ENCODE data around the gene SDF4.

The SDF4 gene

DNA sequence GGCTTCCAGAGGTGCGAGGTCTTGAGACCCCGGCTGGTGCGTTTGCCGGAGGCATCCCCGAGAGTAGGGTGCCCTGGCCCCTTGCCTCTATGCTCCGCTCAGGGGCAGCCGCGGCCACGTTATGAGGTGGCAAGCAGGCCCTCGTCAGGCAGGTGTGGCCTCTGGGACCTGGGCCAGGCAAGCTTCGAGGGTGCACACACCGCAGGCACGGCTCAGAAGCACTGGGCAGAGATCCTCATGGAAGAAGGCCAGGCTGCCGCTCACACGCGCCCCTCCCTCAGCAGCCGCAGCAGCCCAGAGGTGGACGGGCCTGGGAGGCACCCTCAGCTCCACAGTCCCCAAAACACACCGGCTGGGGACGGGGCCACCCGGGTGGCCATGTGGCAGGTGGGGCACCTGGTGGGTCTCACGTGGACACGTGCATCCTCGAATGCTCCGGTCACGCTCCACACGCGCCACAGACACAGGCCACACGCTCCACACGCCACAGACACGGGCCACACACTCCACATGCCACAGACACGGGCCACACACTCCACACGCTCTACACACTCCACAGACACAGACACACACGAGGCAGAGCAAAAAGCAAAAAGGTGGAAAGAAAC is 6.5 kb downstream of the SDF4 start:
- TF ChIP-seq OSR2 (tag by site-specific recombination; IDR thresholded peaks at IDR 0.05) (no peak), KLF7 (tag by site-specific recombination; IDR thresholded peaks at IDR 0.05; ENCODE audit: borderline replicate concordance) (no peak), ZNF114 (tag by site-specific recombination; IDR thresholded peaks at IDR 0.05) (no peak), ZBTB48 (tag by site-specific recombination; IDR thresholded peaks at IDR 0.05) (no peak), ZNF626 (tag by site-specific recombination; IDR thresholded peaks at IDR 0.05) (no peak), ZFHX2 (tag by site-specific recombination; conservative IDR thresholded peaks at IDR 0.05) (no peak), ZNF19 (tag by site-specific recombination; IDR thresholded peaks at IDR 0.05; ENCODE audit: low read depth) (no peak), ZNF302 (tag by site-specific recombination; IDR thresholded peaks at IDR 0.05; ENCODE audit: low read depth) (no peak), ZNF10 (tag by site-specific recombination; IDR thresholded peaks at IDR 0.05) (no peak), YY2 (tag by site-specific recombination; IDR thresholded peaks at IDR 0.05) (no peak), ZNF510 (tag by site-specific recombination; IDR thresholded peaks at IDR 0.05; ENCODE audit: insufficient replicate concordance) (no peak), ZNF394 (tag by site-specific recombination; IDR thresholded peaks at IDR 0.05; ENCODE audit: borderline replicate concordance) (no peak), ZBTB17 (tag by site-specific recombination; IDR thresholded peaks at IDR 0.05) (no peak), ZFP41 (tag by site-specific recombination; IDR thresholded peaks at IDR 0.05; ENCODE audit: borderline replicate concordance) (no peak), SALL2 (tag by site-specific recombination; IDR thresholded peaks at IDR 0.05; ENCODE audit: borderline replicate concordance) (no peak)
- TF ChIP-seq, protein P1, sequence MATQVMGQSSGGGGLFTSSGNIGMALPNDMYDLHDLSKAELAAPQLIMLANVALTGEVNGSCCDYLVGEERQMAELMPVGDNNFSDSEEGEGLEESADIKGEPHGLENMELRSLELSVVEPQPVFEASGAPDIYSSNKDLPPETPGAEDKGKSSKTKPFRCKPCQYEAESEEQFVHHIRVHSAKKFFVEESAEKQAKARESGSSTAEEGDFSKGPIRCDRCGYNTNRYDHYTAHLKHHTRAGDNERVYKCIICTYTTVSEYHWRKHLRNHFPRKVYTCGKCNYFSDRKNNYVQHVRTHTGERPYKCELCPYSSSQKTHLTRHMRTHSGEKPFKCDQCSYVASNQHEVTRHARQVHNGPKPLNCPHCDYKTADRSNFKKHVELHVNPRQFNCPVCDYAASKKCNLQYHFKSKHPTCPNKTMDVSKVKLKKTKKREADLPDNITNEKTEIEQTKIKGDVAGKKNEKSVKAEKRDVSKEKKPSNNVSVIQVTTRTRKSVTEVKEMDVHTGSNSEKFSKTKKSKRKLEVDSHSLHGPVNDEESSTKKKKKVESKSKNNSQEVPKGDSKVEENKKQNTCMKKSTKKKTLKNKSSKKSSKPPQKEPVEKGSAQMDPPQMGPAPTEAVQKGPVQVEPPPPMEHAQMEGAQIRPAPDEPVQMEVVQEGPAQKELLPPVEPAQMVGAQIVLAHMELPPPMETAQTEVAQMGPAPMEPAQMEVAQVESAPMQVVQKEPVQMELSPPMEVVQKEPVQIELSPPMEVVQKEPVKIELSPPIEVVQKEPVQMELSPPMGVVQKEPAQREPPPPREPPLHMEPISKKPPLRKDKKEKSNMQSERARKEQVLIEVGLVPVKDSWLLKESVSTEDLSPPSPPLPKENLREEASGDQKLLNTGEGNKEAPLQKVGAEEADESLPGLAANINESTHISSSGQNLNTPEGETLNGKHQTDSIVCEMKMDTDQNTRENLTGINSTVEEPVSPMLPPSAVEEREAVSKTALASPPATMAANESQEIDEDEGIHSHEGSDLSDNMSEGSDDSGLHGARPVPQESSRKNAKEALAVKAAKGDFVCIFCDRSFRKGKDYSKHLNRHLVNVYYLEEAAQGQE (tag by site-specific recombination; IDR thresholded peaks at IDR 0.05), result no peak
- Histone ChIP-seq H3K9me3 (ENCODE audit: control insufficient read depth, insufficient read depth, low read depth, low read length) (no peaks in the 10 kb centered on the region), H3K27ac (ENCODE audit: extremely low read depth, low read depth, low read length) (no peak overlapping the region), H3K36me3 (ENCODE audit: control insufficient read depth in 2 of 2, insufficient read depth in 1 of 2, low read length in 2 of 2) (peaks cover 4 to 96% of the 10 kb centered on the region in 2 experiments; a peak in 2 of 3 replicates), H3K4me3 (ENCODE audit: low read depth, low read length) (no peak overlapping the region), H3K4me1 (ENCODE audit: control insufficient read depth, insufficient read depth, low read length) (no peaks in the 10 kb centered on the region)
- ChIA-PET POLR2A (no interaction called here), CTCF (interaction anchor here (1.8 kb wide), 1 partner anchor 103 kb away, joined by 5 read pairs; no protein-coding TSS in a partner anchor)

- CTCF ChIA-PET, result interaction anchor here (0.7 kb wide), 1 partner anchor 11 kb away, joined by 3 read pairs; no protein-coding TSS in a partner anchor
- TF ChIP-seq ZNF707 (tag by site-specific recombination; IDR thresholded peaks at IDR 0.05), result no peak
- TF ChIP-seq ZNF549 (tag by site-specific recombination; IDR thresholded peaks at IDR 0.05), result no peak
- Histone ChIP-seq H3K27ac (ENCODE audit: extremely low read depth, low read depth, low read length) (no peak overlapping the region), H3K4me3 (ENCODE audit: low read depth, low read length) (no peak overlapping the region), H3K36me3 (ENCODE audit: control insufficient read depth in 2 of 2, insufficient read depth in 1 of 2, low read length in 2 of 2) (peaks cover 4 to 98% of the 10 kb centered on the region in 2 experiments; a peak in 2 of 3 replicates), H3K9me3 (ENCODE audit: control insufficient read depth, insufficient read depth, low read depth, low read length) (no peaks in the 10 kb centered on the region), H3K4me1 (ENCODE audit: control insufficient read depth, insufficient read depth, low read length) (no peaks in the 10 kb centered on the region)
- POLR2A ChIA-PET, result no interaction called here
Measured at GRCh38 chr1:1223891-1224290, 7.9 kb downstream of the SDF4 start.

DNA sequence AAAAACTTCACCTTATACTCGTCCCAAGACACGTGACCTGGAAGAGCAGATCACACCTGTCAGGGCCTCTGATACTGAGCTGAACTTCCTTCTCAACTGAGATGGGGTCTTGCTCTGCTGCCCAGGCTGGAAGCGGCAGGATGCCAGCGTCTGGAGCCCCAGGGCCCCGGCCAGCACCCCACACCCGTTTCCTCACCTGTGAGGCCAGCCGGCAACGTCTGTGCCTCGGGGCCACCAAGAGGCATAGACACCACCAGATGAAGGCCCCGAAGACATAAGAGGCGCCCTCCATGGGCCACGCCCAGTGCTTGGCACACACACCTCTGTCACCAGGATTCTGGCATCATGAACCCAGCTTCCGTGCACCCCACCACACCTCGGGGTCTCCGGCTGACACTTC is 8.5 kb downstream of the SDF4 start:
- Histone ChIP-seq H3K27ac (ENCODE audit: extremely low read depth, low read depth, low read length) (no peak overlapping the region), H3K4me3 (ENCODE audit: low read depth, low read length) (no peak overlapping the region), H3K36me3 (ENCODE audit: control insufficient read depth in 2 of 2, insufficient read depth in 1 of 2, low read length in 2 of 2) (peaks cover 4 to 98% of the 10 kb centered on the region in 2 experiments; a peak in 2 of 3 replicates), H3K9me3 (ENCODE audit: control insufficient read depth, insufficient read depth, low read depth, low read length) (no peaks in the 10 kb centered on the region), H3K4me1 (ENCODE audit: control insufficient read depth, insufficient read depth, low read length) (no peaks in the 10 kb centered on the region)
- TF ChIP-seq ZNF558 (tag by site-specific recombination; IDR thresholded peaks at IDR 0.05), result no peak
- peak; percentile 36; the same call in 1 of the 2 replicates for TF ChIP-seq KLF9 (tag by site-specific recombination; IDR thresholded peaks at IDR 0.05; ENCODE audit: low read depth)
- TF ChIP-seq ZNF121 (tag by site-specific recombination; IDR thresholded peaks at IDR 0.05), result peak; percentile 79
- TF ChIP-seq KLF8 (tag by site-specific recombination; IDR thresholded peaks at IDR 0.05), result peak; percentile 52; the same call in 1 of the 2 replicates
- peak; percentile 48 for TF ChIP-seq KLF1 (tag by site-specific recombination; IDR thresholded peaks at IDR 0.05)
- ChIA-PET POLR2A (no interaction called here), CTCF (no interaction called here)
